ENCODE data around the gene HSPA9. TPM values are rescaled to one million over a fixed set of nuclear protein-coding genes. Genes with fewer than 3 reads are reported as not detected.

HSPA9 gene
- polyA plus RNA-seq, 1 donor (not counting 4 experiments of a cell fraction or from before 2014, with no cell fraction given) = 195 TPM

DNA sequence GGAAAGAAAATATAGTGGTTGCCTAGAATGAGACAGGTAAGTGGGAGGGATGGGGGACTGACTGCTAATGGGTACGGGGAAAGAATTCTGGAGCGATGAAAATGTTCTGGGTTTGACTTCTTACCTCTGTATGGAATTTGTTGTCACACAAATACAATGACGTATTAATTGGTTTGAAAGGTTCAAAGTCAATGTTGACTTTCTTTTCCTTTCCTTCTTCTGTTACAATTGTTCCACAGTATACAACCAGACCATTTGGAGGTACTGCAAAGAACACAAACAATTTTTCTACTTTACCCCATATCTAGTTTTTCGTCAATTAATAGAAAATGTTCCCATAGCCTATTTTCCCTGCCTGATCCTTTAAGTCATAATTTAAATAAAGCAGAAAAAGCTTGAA is 57.8 kb downstream of the HSPA9 start:
- no peak for TF ChIP-seq EZH2 (IDR thresholded peaks at IDR 0.05; ENCODE audit: low read length)
- TF ChIP-seq, protein P1, sequence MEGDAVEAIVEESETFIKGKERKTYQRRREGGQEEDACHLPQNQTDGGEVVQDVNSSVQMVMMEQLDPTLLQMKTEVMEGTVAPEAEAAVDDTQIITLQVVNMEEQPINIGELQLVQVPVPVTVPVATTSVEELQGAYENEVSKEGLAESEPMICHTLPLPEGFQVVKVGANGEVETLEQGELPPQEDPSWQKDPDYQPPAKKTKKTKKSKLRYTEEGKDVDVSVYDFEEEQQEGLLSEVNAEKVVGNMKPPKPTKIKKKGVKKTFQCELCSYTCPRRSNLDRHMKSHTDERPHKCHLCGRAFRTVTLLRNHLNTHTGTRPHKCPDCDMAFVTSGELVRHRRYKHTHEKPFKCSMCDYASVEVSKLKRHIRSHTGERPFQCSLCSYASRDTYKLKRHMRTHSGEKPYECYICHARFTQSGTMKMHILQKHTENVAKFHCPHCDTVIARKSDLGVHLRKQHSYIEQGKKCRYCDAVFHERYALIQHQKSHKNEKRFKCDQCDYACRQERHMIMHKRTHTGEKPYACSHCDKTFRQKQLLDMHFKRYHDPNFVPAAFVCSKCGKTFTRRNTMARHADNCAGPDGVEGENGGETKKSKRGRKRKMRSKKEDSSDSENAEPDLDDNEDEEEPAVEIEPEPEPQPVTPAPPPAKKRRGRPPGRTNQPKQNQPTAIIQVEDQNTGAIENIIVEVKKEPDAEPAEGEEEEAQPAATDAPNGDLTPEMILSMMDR (optimal IDR thresholded peaks at IDR 0.05 in 1 of 3, IDR thresholded peaks at IDR 0.05 in 1 of 3, conservative IDR thresholded peaks at IDR 0.05 in 1 of 3; ENCODE audit: extremely low read depth in 1 of 3, insufficient read depth in 2 of 3, low read length in 3 of 3) = no peak

DNA sequence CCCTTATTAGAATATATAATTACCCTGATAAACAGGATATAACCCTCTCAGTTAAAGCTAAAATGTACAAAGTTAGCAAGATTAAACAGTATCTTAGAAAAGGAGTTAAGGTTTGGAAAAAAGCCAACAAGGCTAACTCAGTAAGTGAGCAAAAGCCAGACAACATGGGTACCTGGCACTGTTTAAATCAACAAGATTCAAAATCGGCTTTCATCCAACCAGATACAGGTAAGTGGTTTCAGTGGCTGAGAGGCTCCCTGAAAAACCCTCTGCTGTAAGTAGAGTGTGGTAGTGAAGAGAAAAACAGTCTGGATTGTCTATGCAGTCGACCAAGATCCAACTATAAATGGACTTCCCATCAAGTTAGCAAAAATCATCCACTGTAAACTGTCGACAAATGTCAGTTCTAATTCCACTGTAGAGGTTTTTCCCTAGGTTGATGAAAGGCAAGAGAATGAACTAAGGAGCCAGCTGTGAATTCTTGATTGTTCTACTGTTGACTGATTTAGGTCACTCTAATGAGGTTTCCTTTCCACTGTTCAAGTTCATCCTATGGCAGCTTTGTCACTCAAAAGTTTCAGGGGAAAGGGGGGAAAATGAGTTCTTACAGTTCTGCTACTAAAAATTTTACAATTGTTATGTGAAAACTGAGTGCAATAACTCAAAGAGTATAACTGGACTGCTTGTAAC is 59.5 kb downstream of the HSPA9 start:
- Histone ChIP-seq H3K9ac (ENCODE audit: control insufficient read depth, extremely low read depth, insufficient read depth, low read length) (no peak overlapping the region), H3K4me1 (ENCODE audit: control insufficient read depth, extremely low read depth, insufficient read depth, low read length) (no peaks in the 10 kb centered on the region), H4K20me1 (ENCODE audit: control insufficient read depth, extremely low read depth, insufficient read depth, low read length) (peaks cover 3% of the 10 kb centered on the region), H3K4me3 (ENCODE audit: control insufficient read depth in 2 of 3, extremely low read depth in 1 of 3, insufficient read depth in 2 of 3, low read depth in 1 of 3, low read length in 3 of 3) (no peak overlapping the region), H3K36me3 (ENCODE audit: control insufficient read depth in 2 of 2, extremely low read depth in 1 of 2, insufficient read depth in 2 of 2, low read length in 2 of 2) (peaks cover 39 to 40% of the 10 kb centered on the region in 2 experiments), H3K9me1 (ENCODE audit: control insufficient read depth, extremely low read depth, insufficient read depth, low read length) (no peaks in the 10 kb centered on the region), H3K79me2 (ENCODE audit: control insufficient read depth, insufficient read depth, low read length) (peaks cover 47% of the 10 kb centered on the region), H3K4me2 (ENCODE audit: control insufficient read depth, extremely low read depth, insufficient read depth, low read depth, low read length) (no peak overlapping the region), H2AFZ (ENCODE audit: control insufficient read depth, low read length) (no peak overlapping the region), H3K9me3 (ENCODE audit: control insufficient read depth, low read depth, low read length) (no peaks in the 10 kb centered on the region), H3K27ac (ENCODE audit: control insufficient read depth, insufficient read depth, low read length) (no peak overlapping the region), H3K27me3 (ENCODE audit: control insufficient read depth, extremely low read depth, insufficient read depth, low read length) (no peaks in the 10 kb centered on the region)
- no peak for DNase-seq (ENCODE audit: low read depth, low spot score)
- TF ChIP-seq EZH2 (IDR thresholded peaks at IDR 0.05; ENCODE audit: low read length) = no peak
- TF ChIP-seq, protein P1 (optimal IDR thresholded peaks at IDR 0.05 in 1 of 3, IDR thresholded peaks at IDR 0.05 in 1 of 3, conservative IDR thresholded peaks at IDR 0.05 in 1 of 3; ENCODE audit: extremely low read depth in 1 of 3, insufficient read depth in 2 of 3, low read length in 3 of 3) = no peak
- no peak for FAIRE-seq
- dilution Hi-C loops (cut with MboI; ENCODE audit: extremely low pct_ligation_motif_present, low sequenced_read_pairs) = no loop called here

More for the DNA sequence above, 57.8 kb downstream of the HSPA9 start:
- Histone ChIP-seq H3K9me1 (ENCODE audit: control insufficient read depth, extremely low read depth, insufficient read depth, low read length) (no peaks in the 10 kb centered on the region), H3K4me3 (ENCODE audit: control insufficient read depth in 2 of 3, extremely low read depth in 1 of 3, insufficient read depth in 2 of 3, low read depth in 1 of 3, low read length in 3 of 3) (no peak overlapping the region), H3K9ac (ENCODE audit: control insufficient read depth, extremely low read depth, insufficient read depth, low read length) (no peak overlapping the region), H3K9me3 (ENCODE audit: control insufficient read depth, low read depth, low read length) (no peaks in the 10 kb centered on the region), H3K4me1 (ENCODE audit: control insufficient read depth, extremely low read depth, insufficient read depth, low read length) (no peaks in the 10 kb centered on the region), H3K27ac (ENCODE audit: control insufficient read depth, insufficient read depth, low read length) (no peak overlapping the region), H2AFZ (ENCODE audit: control insufficient read depth, low read length) (no peak overlapping the region), H3K36me3 (ENCODE audit: control insufficient read depth in 2 of 2, extremely low read depth in 1 of 2, insufficient read depth in 2 of 2, low read length in 2 of 2) (peaks cover 33 to 35% of the 10 kb centered on the region in 2 experiments), H3K27me3 (ENCODE audit: control insufficient read depth, extremely low read depth, insufficient read depth, low read length) (no peaks in the 10 kb centered on the region), H4K20me1 (ENCODE audit: control insufficient read depth, extremely low read depth, insufficient read depth, low read length) (peaks cover 3% of the 10 kb centered on the region), H3K79me2 (ENCODE audit: control insufficient read depth, insufficient read depth, low read length) (peaks cover 60% of the 10 kb centered on the region), H3K4me2 (ENCODE audit: control insufficient read depth, extremely low read depth, insufficient read depth, low read depth, low read length) (no peak overlapping the region)
- no peak for DNase-seq (ENCODE audit: low read depth, low spot score)
- FAIRE-seq = no peak
- dilution Hi-C loops (cut with MboI; ENCODE audit: extremely low pct_ligation_motif_present, low sequenced_read_pairs) = no loop called here
